SK-N-MC (cell line): ENCODE data around the gene SRP14.

Source experiments
- EZH2 ChIP-seq: fragments of 200-600 bp; sonication (generic); IDR thresholded peaks from one replicate; pipeline ENCODE4 v1.6.1; 2017; ENCODE audit warnings: antibody characterized with exemption
- FOXP2 ChIP-seq: optimal IDR thresholded peaks from 2 replicates; pipeline ENCODE3; 2011; ENCODE audit warnings: mild to moderate bottlenecking, moderate library complexity; ENCODE audit not compliant: insufficient read depth; ENCODE audit errors: extremely low read length, control extremely low read depth
- POLR2AphosphoS5 ChIP-seq: IDR thresholded peaks from 2 replicates; pipeline ENCODE4 v1.6.1; 2012; ENCODE audit warnings: mild to moderate bottlenecking, low read depth, low read length, borderline replicate concordance

DNA sequence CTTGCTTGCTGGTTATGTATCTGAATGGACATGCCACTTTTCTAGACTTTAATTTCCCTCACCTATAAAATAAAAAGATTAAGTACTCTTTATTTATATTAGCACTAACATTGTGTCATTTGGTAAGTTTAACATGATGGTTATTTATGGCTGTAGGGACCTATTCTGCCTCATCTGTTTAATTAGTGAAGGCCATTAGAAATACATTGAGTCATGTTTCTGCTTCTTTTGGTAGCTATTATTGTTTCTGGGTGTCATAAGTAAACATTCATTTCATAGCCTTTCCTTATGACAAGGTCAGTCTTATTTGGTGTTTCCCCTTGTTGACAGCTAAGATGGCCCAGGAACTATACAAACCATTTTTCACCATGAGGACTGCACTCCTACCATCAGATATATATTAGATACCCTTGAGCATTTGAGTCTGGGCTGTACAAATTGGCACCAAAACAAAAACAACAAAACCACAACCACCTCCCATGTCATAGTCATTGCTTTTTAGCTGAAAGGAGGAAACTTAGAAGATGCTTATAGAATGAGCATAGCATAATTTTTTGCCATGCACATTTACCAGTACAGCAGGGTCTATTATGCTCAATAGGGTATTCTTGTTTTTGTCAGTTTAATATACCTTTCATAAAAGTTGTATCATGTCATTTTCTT is 39.3 kb downstream of the SRP14 start:
- no peak for TF ChIP-seq EZH2
- no peak for TF ChIP-seq POLR2AphosphoS5
- TF ChIP-seq FOXP2, result no peak
